Ascending aorta (tissue), 2 donors: ENCODE data around the gene JAKMIP1. TPM values are rescaled to one million over a fixed set of nuclear protein-coding genes. Genes with fewer than 3 reads are reported as not detected.

Experiments
- DNase-seq, 2 donors: peaks; one replicate each; pipeline ENCODE4 v3.0.0-alpha.2; 2019; ENCODE audit warnings: low spot score in 2 of 2
- H3K27ac ChIP-seq, 2 donors: fragments of 200-600 bp; sonication (generic); one replicate each; pipeline ENCODE4 v1.5.1; 2016 to 2017; ENCODE audit warnings: mild to moderate bottlenecking in 1 of 2
- H3K27me3 ChIP-seq: fragments of 200-600 bp; sonication (generic); one replicate; pipeline ENCODE4 v1.5.1; 2017
- H3K36me3 ChIP-seq, 2 donors: fragments of 200-600 bp; sonication (generic); one replicate each; pipeline ENCODE4 v1.5.1; 2016
- H3K4me1 ChIP-seq, 2 donors: fragments of 200-600 bp; sonication (generic); one replicate each; pipeline ENCODE4 v1.5.1; 2016 to 2017; ENCODE audit warnings: mild to moderate bottlenecking in 1 of 2
- H3K4me3 ChIP-seq, 2 donors: fragments of 200-600 bp; sonication (generic); one replicate each; pipeline ENCODE4 v1.5.1; 2016 to 2017; ENCODE audit warnings: mild to moderate bottlenecking in 1 of 2
- H3K9me3 ChIP-seq, 2 donors: fragments of 200-600 bp; sonication (generic); one replicate each; pipeline ENCODE4 v1.5.1; 2016
- CTCF ChIP-seq, 3 experiments: fragments of 200-600 bp in 2 of 3; fragments of 450-650 bp in 1 of 3; sonication (generic) in 2 of 3; IDR thresholded peaks; one replicate each; pipeline ENCODE4 v1.5.1; 2016 to 2019; ENCODE audit warnings: antibody characterized with exemption in 3 of 3, mild to moderate bottlenecking in 1 of 3, moderate library complexity in 1 of 3
- intact Hi-C: fragments of 100-400 bp; cut with DNase I; formaldehyde crosslinking; loops from one replicate; pipeline ENCODE4 v1.15.1; 2023
- total RNA-seq: library from RNA; depleted of rRNA; stranded (reverse); fragments of >200 nt; gene quantifications from one replicate; pipeline ENCODE4 v1.1.0, GENCODE V29; 2016

Gene JAKMIP1
- total RNA-seq, 1 donor from 2014 or later, result not detected

GRCh38 chr4:6092131-6092530 is 108.2 kb downstream of the JAKMIP1 start:
- no peaks in the 10 kb centered on the region for H3K27me3 ChIP-seq
- H3K36me3 ChIP-seq, result no peaks in the 10 kb centered on the region
- DNase-seq, result no peak
- no peak overlapping the region for H3K4me3 ChIP-seq
- intact Hi-C loops, result no loop called here
- no peaks in the 10 kb centered on the region for H3K4me1 ChIP-seq
- H3K27ac ChIP-seq, result no peak overlapping the region
- TF ChIP-seq CTCF (IDR thresholded peaks at IDR 0.05), result no peak
- no peaks in the 10 kb centered on the region for H3K9me3 ChIP-seq

- intact Hi-C loops, result no loop called here
- no peaks in the 10 kb centered on the region for H3K27me3 ChIP-seq
- no peaks in the 10 kb centered on the region for H3K36me3 ChIP-seq
- no peaks in the 10 kb centered on the region for H3K9me3 ChIP-seq
- no peak overlapping the region for H3K27ac ChIP-seq
- DNase-seq, result no peak
- no peak for TF ChIP-seq CTCF (IDR thresholded peaks at IDR 0.05)
- H3K4me1 ChIP-seq, result no peaks in the 10 kb centered on the region
- no peak overlapping the region for H3K4me3 ChIP-seq
Observed at GRCh38 chr4:6090931-6091330, 109.4 kb downstream of the JAKMIP1 start.

- no peak for DNase-seq
- intact Hi-C loops, result no loop called here
- H3K4me1 ChIP-seq, result no peaks in the 10 kb centered on the region
- TF ChIP-seq CTCF (IDR thresholded peaks at IDR 0.05), result no peak
- H3K27ac ChIP-seq, result no peak overlapping the region
- no peaks in the 10 kb centered on the region for H3K36me3 ChIP-seq
- no peaks in the 10 kb centered on the region for H3K9me3 ChIP-seq
- no peaks in the 10 kb centered on the region for H3K27me3 ChIP-seq
- H3K4me3 ChIP-seq, result no peak overlapping the region
Observed at GRCh38 chr4:6088950-6089349, 111.4 kb downstream of the JAKMIP1 start.

- no peak for DNase-seq
- H3K4me3 ChIP-seq, result no peak overlapping the region
- intact Hi-C loops, result no loop called here
- no peaks in the 10 kb centered on the region for H3K4me1 ChIP-seq
- no peaks in the 10 kb centered on the region for H3K27me3 ChIP-seq
- H3K27ac ChIP-seq, result no peak overlapping the region
- H3K9me3 ChIP-seq, result no peaks in the 10 kb centered on the region
- no peak for TF ChIP-seq CTCF (IDR thresholded peaks at IDR 0.05)
- no peaks in the 10 kb centered on the region for H3K36me3 ChIP-seq
Observed at GRCh38 chr4:6087669-6088341, 112.5 kb downstream of the JAKMIP1 start.

DNA sequence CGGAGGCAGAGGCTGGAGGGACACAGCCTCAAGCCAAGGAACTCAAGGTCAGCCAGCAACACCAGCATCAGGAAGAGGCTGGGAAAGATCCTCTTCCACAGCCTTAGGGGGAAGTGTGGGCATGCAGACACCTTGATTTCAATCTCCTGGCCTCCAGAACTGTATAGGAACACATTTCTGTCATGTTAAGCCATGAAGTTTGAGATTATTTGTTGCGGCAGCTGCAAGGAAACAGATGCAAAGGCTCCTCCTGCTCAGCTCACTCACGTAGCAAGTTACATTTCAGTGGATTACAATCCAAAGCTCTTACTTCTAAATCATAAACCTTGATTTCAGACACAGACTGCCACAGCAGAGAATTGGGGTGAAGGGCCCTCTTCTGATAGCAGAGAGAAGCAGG is 113.5 kb downstream of the JAKMIP1 start:
- Histone ChIP-seq H3K4me1 (no peaks in the 10 kb centered on the region), H3K9me3 (no peaks in the 10 kb centered on the region), H3K4me3 (no peak overlapping the region), H3K27me3 (no peaks in the 10 kb centered on the region), H3K27ac (no peak overlapping the region), H3K36me3 (no peaks in the 10 kb centered on the region)
- TF ChIP-seq CTCF (IDR thresholded peaks at IDR 0.05), result no peak
- intact Hi-C loops, result no loop called here
- DNase-seq, result no peak
